Effector memory CD8-positive, alpha-beta T cell (primary cell): ENCODE results near the gene RNF152.

Source experiments
- ATAC-seq: fragments of 150-1000 bp; cut with Tn5 transposase; replicated peaks from 2 replicates; pipeline ENCODE4 v1.10.0; 2021; ENCODE audit warnings: mild to moderate bottlenecking, moderate library complexity
- DNase-seq, 3 experiments: peaks; one replicate each; pipeline ENCODE4 v3.0.0; 2021
- H3K27ac Mint-ChIP-seq, 2 donors: one replicate each; pipeline ENCODE4 v1.8.0; 2022; ENCODE audit warnings: mild to moderate bottlenecking in 2 of 2, mixed read lengths in 2 of 2, moderate library complexity in 2 of 2
- H3K27me3 Mint-ChIP-seq, 2 donors: one replicate each; pipeline ENCODE4 v1.8.0; 2022; ENCODE audit warnings: mixed read lengths in 2 of 2
- H3K36me3 Mint-ChIP-seq: one replicate; pipeline ENCODE4 v1.8.0; 2022; ENCODE audit warnings: mild to moderate bottlenecking, moderate library complexity, mixed read lengths; ENCODE audit not compliant: insufficient read depth
- H3K4me1 Mint-ChIP-seq, 2 donors: one replicate each; pipeline ENCODE4 v1.8.0; 2022; ENCODE audit warnings: low read depth in 2 of 2, mixed read lengths in 2 of 2
- H3K4me3 Mint-ChIP-seq, 2 donors: one replicate each; pipeline ENCODE4 v1.8.0; 2022; ENCODE audit warnings: mild to moderate bottlenecking in 2 of 2, mixed read lengths in 2 of 2, moderate library complexity in 2 of 2
- H3K9me3 Mint-ChIP-seq, 2 donors: one replicate each; pipeline ENCODE4 v1.8.0; 2022; ENCODE audit warnings: mixed read lengths in 2 of 2
- total RNA-seq, 9 experiments: gene quantifications; one replicate each; lab custom pipeline; 2026; lab: John Stamatoyannopoulos, UW

Gene RNF152
- total RNA-seq: 0 to 4.2 (median 1.2) reads per million in 9 experiments

GRCh38 chr18:61892683-61893308 lies at the start of gene RNF152:
TSS of gene RNF152 (minus strand) at chr18:61893007. CDS start at chr18:61816463, 76,544 bp downstream.
- no peaks in the 10 kb centered on the region for H3K36me3 Mint-ChIP-seq
- ATAC-seq (peak; percentile 24), DNase-seq (peak in 2 of 3 experiments; percentile 2)
- peak within 1 kb of the TSS; percentile 54 to 62 for H3K27ac Mint-ChIP-seq
- peaks cover 9 to 14% of the 10 kb centered on the region in 2 donors for H3K4me1 Mint-ChIP-seq
- peaks cover 38 to 44% of the 10 kb centered on the region in 2 donors for H3K27me3 Mint-ChIP-seq
- H3K4me3 Mint-ChIP-seq: peak within 1 kb of the TSS; percentile 78 to 86
- no peaks in the 10 kb centered on the region for H3K9me3 Mint-ChIP-seq

- ATAC-seq (peak; percentile 52), DNase-seq (no peak)
- H3K27ac Mint-ChIP-seq: peak overlapping the region; percentile 55 to 74
- peaks cover 3 to 6% of the 10 kb centered on the region in 2 donors for H3K4me1 Mint-ChIP-seq
- H3K36me3 Mint-ChIP-seq: no peaks in the 10 kb centered on the region
- peaks cover 2 to 8% of the 10 kb centered on the region in 2 donors for H3K27me3 Mint-ChIP-seq
- H3K9me3 Mint-ChIP-seq: peaks cover 0 to 2% of the 10 kb centered on the region in 2 donors
- peak overlapping the region; percentile 17 to 52 for H3K4me3 Mint-ChIP-seq
Observed at GRCh38 chr18:61941948-61942471, 49.2 kb upstream of the RNF152 start.

- no peak for ATAC-seq
- peaks cover 0 to 8% of the 10 kb centered on the region in 2 donors for H3K27me3 Mint-ChIP-seq
- H3K27ac Mint-ChIP-seq: no peak overlapping the region
- H3K4me3 Mint-ChIP-seq: no peak overlapping the region
- DNase-seq: no peak
- peaks cover 3 to 6% of the 10 kb centered on the region in 2 donors for H3K4me1 Mint-ChIP-seq
- peaks cover 0 to 2% of the 10 kb centered on the region in 2 donors for H3K9me3 Mint-ChIP-seq
- H3K36me3 Mint-ChIP-seq: no peaks in the 10 kb centered on the region
Observed at GRCh38 chr18:61939046-61939674, 46.4 kb upstream of the RNF152 start.

- no peak for DNase-seq
- Mint-ChIP-seq H3K36me3 (no peaks in the 10 kb centered on the region), H3K4me3 (no peak overlapping the region), H3K27ac (no peak overlapping the region), H3K27me3 (peaks cover 6 to 13% of the 10 kb centered on the region in 2 donors), H3K9me3 (no peaks in the 10 kb centered on the region), H3K4me1 (no peaks in the 10 kb centered on the region)
- ATAC-seq: no peak
Observed at GRCh38 chr18:61935362-61935761, 42.6 kb upstream of the RNF152 start.

- peaks cover 6 to 14% of the 10 kb centered on the region in 2 donors for H3K27me3 Mint-ChIP-seq
- no peak for DNase-seq
- no peaks in the 10 kb centered on the region for H3K36me3 Mint-ChIP-seq
- no peak overlapping the region for H3K4me3 Mint-ChIP-seq
- H3K27ac Mint-ChIP-seq: no peak overlapping the region
- ATAC-seq: no peak
- peaks cover 0 to 4% of the 10 kb centered on the region in 2 donors for H3K4me1 Mint-ChIP-seq
- no peaks in the 10 kb centered on the region for H3K9me3 Mint-ChIP-seq
Observed at GRCh38 chr18:61931654-61932379, 39.0 kb upstream of the RNF152 start.

- ATAC-seq (no peak), DNase-seq (no peak)
- no peak overlapping the region for H3K4me3 Mint-ChIP-seq
- H3K9me3 Mint-ChIP-seq: no peaks in the 10 kb centered on the region
- no peaks in the 10 kb centered on the region for H3K36me3 Mint-ChIP-seq
- H3K27ac Mint-ChIP-seq: no peak overlapping the region
- H3K4me1 Mint-ChIP-seq: peaks cover 3 to 9% of the 10 kb centered on the region in 2 donors
- peaks cover 6% of the 10 kb centered on the region in 2 donors for H3K27me3 Mint-ChIP-seq
Observed at GRCh38 chr18:61929881-61930640, 37.3 kb upstream of the RNF152 start.

- Mint-ChIP-seq H3K27me3 (peaks cover 0 to 6% of the 10 kb centered on the region in 2 donors), H3K4me3 (peak overlapping the region in 1 of 2 donors; percentile 31), H3K9me3 (no peaks in the 10 kb centered on the region), H3K4me1 (peaks cover 3 to 10% of the 10 kb centered on the region in 2 donors), H3K36me3 (no peaks in the 10 kb centered on the region), H3K27ac (no peak overlapping the region)
- ATAC-seq: peak; percentile 91
- no peak for DNase-seq
Observed at GRCh38 chr18:61926532-61926931, 33.7 kb upstream of the RNF152 start.

GRCh38 chr18:61924550-61924949 lies 31.7 kb upstream of the RNF152 start:
- Mint-ChIP-seq H3K4me1 (peaks cover 3 to 10% of the 10 kb centered on the region in 2 donors), H3K4me3 (no peak overlapping the region), H3K27me3 (no peaks in the 10 kb centered on the region), H3K9me3 (no peaks in the 10 kb centered on the region), H3K36me3 (no peaks in the 10 kb centered on the region), H3K27ac (no peak overlapping the region)
- no peak for DNase-seq
- no peak for ATAC-seq

- no peaks in the 10 kb centered on the region for H3K36me3 Mint-ChIP-seq
- H3K27ac Mint-ChIP-seq: no peak overlapping the region
- H3K27me3 Mint-ChIP-seq: no peaks in the 10 kb centered on the region
- H3K4me3 Mint-ChIP-seq: no peak overlapping the region
- ATAC-seq: no peak
- H3K9me3 Mint-ChIP-seq: no peaks in the 10 kb centered on the region
- peaks cover 3 to 10% of the 10 kb centered on the region in 2 donors for H3K4me1 Mint-ChIP-seq
- no peak for DNase-seq
Observed at GRCh38 chr18:61922435-61922834, 29.6 kb upstream of the RNF152 start.

- no peak for DNase-seq
- no peaks in the 10 kb centered on the region for H3K9me3 Mint-ChIP-seq
- no peaks in the 10 kb centered on the region for H3K36me3 Mint-ChIP-seq
- ATAC-seq: no peak
- no peak overlapping the region for H3K4me3 Mint-ChIP-seq
- peaks cover 3 to 6% of the 10 kb centered on the region in 2 donors for H3K4me1 Mint-ChIP-seq
- H3K27ac Mint-ChIP-seq: no peak overlapping the region
- H3K27me3 Mint-ChIP-seq: no peaks in the 10 kb centered on the region
Observed at GRCh38 chr18:61921621-61922235, 28.9 kb upstream of the RNF152 start.

GRCh38 chr18:61917818-61918217 lies 25.0 kb upstream of the RNF152 start:
- no peak overlapping the region for H3K4me3 Mint-ChIP-seq
- H3K27ac Mint-ChIP-seq: no peak overlapping the region
- H3K36me3 Mint-ChIP-seq: no peaks in the 10 kb centered on the region
- ATAC-seq (no peak), DNase-seq (no peak)
- H3K9me3 Mint-ChIP-seq: no peaks in the 10 kb centered on the region
- H3K27me3 Mint-ChIP-seq: peaks cover 6 to 10% of the 10 kb centered on the region in 2 donors
- peaks cover 0 to 1% of the 10 kb centered on the region in 2 donors for H3K4me1 Mint-ChIP-seq

GRCh38 chr18:61912476-61912875 lies 19.7 kb upstream of the RNF152 start:
- Mint-ChIP-seq H3K4me1 (no peaks in the 10 kb centered on the region), H3K27ac (no peak overlapping the region), H3K27me3 (peaks cover 13 to 35% of the 10 kb centered on the region in 2 donors), H3K4me3 (no peak overlapping the region), H3K36me3 (no peaks in the 10 kb centered on the region), H3K9me3 (no peaks in the 10 kb centered on the region)
- DNase-seq (no peak), ATAC-seq (no peak)
